Stimulated activated CD4-positive, alpha-beta T cell treated with anti-CD3 and anti-CD28 coated beads, TNF-alpha, amount 100 ng/mL, for 48 hours (primary cell): ENCODE data around the gene CSF3R.

Source experiments
- DNase-seq, 3 donors: peaks; one replicate each; pipeline ENCODE4 v3.0.0-alpha.2; 2020; ENCODE audit warnings: low read depth in 3 of 3

The CSF3R gene

GRCh38 chr1:36458910-36459309 lies 23.8 kb downstream of the CSF3R start:
- peak; percentile 24 to 49 (median 42) for DNase-seq

- no peak for DNase-seq
Observed at GRCh38 chr1:36457691-36458090, 25.0 kb downstream of the CSF3R start.

GRCh38 chr1:36456391-36456928 lies 26.3 kb downstream of the CSF3R start:
- DNase-seq: no peak

- DNase-seq: no peak
Observed at GRCh38 chr1:36455386-36455785, 27.3 kb downstream of the CSF3R start.

GRCh38 chr1:36453600-36454388 lies 28.9 kb downstream of the CSF3R start:
- no peak for DNase-seq

GRCh38 chr1:36453051-36453450 lies 29.7 kb downstream of the CSF3R start:
- no peak for DNase-seq

- DNase-seq: no peak
Observed at GRCh38 chr1:36450919-36451305, 31.8 kb downstream of the CSF3R start.

GRCh38 chr1:36450270-36450918 lies 32.3 kb downstream of the CSF3R start, which contains the start of gene OSCP1:
Gene OSCP1 (minus strand): TSS chr1:36450451. CDS start chr1:36450369, 82 bp downstream.
- DNase-seq: peak; percentile 71 to 78 (median 72)

- DNase-seq: no peak
Observed at GRCh38 chr1:36448530-36449056, 34.1 kb downstream of the CSF3R start.

- no peak for DNase-seq
Observed at GRCh38 chr1:36447450-36447849, 35.3 kb downstream of the CSF3R start.

GRCh38 chr1:36446746-36447145 lies 36.0 kb downstream of the CSF3R start:
- DNase-seq: no peak

- DNase-seq: no peak
Observed at GRCh38 chr1:36446271-36446670, 36.4 kb downstream of the CSF3R start.

GRCh38 chr1:36443297-36443696 lies 39.4 kb downstream of the CSF3R start:
- no peak for DNase-seq

GRCh38 chr1:36442337-36442736 lies 40.4 kb downstream of the CSF3R start:
- no peak for DNase-seq

- no peak for DNase-seq
Observed at GRCh38 chr1:36440646-36441045, 42.1 kb downstream of the CSF3R start.

GRCh38 chr1:36440044-36440443 lies 42.7 kb downstream of the CSF3R start:
- no peak for DNase-seq

- no peak for DNase-seq
Observed at GRCh38 chr1:36438715-36439114, 44.0 kb downstream of the CSF3R start.

- DNase-seq: no peak
Observed at GRCh38 chr1:36436821-36437220, 45.9 kb downstream of the CSF3R start.

- DNase-seq: no peak
Observed at GRCh38 chr1:36433102-36433501, 49.6 kb downstream of the CSF3R start.

- no peak for DNase-seq
Observed at GRCh38 chr1:36432616-36433015, 50.1 kb downstream of the CSF3R start.

- DNase-seq: no peak
Observed at GRCh38 chr1:36425791-36426190, 56.9 kb downstream of the CSF3R start.

- no peak for DNase-seq
Observed at GRCh38 chr1:36421649-36422048, 61.1 kb downstream of the CSF3R start.

GRCh38 chr1:36420836-36421317 lies 61.8 kb downstream of the CSF3R start:
- DNase-seq: peak; percentile 83 to 85 (median 85)
